ENCODE data around the gene KRT17.

GRCh38 chr17:41639492-41640473 lies 15.4 kb upstream of the KRT17 start:
- no peak for TF ChIP-seq CTCF (IDR thresholded peaks at IDR 0.05)
- no peak for TF ChIP-seq POLR2AphosphoS5 (IDR thresholded peaks at IDR 0.05)
- TF ChIP-seq POLR2A (IDR thresholded peaks at IDR 0.05; ENCODE audit: low read depth), result no peak
- TF ChIP-seq EP300 (IDR thresholded peaks at IDR 0.05), result no peak
